NCI-H345 treated with DMSO at 0.1 percent for 48 hours (cell line): ENCODE measurements around the gene ATP6V0A4.
"Not testable (repeated sequence)": the region's sequence is repeated elsewhere in the genome, so short reads cannot be mapped to it uniquely, and the experiment has no call there.

ENCODE experiments used
- DNase-seq: peaks from one replicate; lab custom pipeline; 2025; ENCODE audit not compliant: unreplicated experiment; lab: John Stamatoyannopoulos, UW

ATP6V0A4 gene

DNA sequence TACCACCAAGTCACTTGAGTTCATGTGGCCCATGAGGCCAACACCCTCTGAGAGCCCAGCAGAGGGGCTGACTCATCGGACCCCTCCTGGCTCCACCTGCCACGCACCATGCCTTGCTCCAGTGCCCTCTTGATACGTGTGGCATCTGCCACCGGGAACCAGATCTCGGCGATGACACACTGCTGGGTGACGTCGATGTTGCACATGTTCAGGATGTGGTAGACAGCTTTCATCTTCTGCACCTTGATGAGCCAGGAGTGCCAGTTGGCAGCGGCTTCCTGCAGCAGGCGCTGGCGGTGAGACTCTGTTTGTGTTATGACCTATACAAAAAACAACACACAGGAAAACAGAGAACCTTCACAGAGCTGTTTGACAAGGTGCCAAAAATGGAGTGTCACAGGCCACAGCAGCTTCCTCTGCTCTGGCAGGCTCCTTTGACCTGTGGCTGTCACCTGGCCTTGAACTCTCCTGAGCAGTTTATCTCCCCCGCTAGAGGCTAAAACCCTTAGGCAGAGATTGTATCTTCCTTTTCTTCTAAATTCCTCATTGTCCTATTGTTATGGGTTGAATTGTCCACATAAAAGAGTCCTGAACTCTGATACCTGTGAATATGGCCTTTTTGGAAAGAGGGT lies 45.4 kb downstream of the ATP6V0A4 start:
- DNase-seq = peak; percentile 73

- no peak for DNase-seq
Measured at GRCh38 chr7:138750901-138751464, 47.0 kb downstream of the ATP6V0A4 start.

GRCh38 chr7:138750473-138750872 lies 47.5 kb downstream of the ATP6V0A4 start:
- DNase-seq = no peak

GRCh38 chr7:138749960-138750359 lies 48.0 kb downstream of the ATP6V0A4 start:
- no peak for DNase-seq

- no peak for DNase-seq
Measured at GRCh38 chr7:138748666-138749065, 49.3 kb downstream of the ATP6V0A4 start.

DNA sequence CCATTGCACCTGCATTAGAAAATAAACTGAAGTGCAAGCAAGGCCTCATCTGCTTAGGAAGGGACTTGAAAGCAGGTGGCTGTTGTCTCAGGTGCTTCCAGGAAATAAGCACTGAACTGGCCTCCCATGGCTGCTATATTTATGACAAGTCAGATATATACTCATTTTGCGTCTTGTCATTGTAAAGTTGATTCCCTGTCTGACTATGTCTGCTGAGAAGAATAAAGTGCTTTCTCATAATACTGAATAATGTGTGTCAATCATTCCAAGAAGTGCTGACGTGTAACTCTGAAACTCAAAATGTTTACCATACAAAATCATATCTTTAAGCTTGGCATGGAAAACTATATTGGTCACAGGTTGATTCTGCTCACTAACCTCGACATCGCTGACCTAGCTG lies 51.9 kb downstream of the ATP6V0A4 start:
- DNase-seq = no peak

GRCh38 chr7:138745189-138745588 lies 52.8 kb downstream of the ATP6V0A4 start:
- no peak for DNase-seq

- DNase-seq = no peak
Measured at GRCh38 chr7:138741453-138741735, 56.6 kb downstream of the ATP6V0A4 start.

- no peak for DNase-seq
Measured at GRCh38 chr7:138739859-138740258, 58.1 kb downstream of the ATP6V0A4 start.

- peak; percentile 77 for DNase-seq
Measured at GRCh38 chr7:138738551-138739335, 59.3 kb downstream of the ATP6V0A4 start.

- no peak for DNase-seq
Measured at GRCh38 chr7:138738114-138738513, 59.9 kb downstream of the ATP6V0A4 start.

- DNase-seq = no peak
Measured at GRCh38 chr7:138735399-138735798, 62.6 kb downstream of the ATP6V0A4 start.

DNA sequence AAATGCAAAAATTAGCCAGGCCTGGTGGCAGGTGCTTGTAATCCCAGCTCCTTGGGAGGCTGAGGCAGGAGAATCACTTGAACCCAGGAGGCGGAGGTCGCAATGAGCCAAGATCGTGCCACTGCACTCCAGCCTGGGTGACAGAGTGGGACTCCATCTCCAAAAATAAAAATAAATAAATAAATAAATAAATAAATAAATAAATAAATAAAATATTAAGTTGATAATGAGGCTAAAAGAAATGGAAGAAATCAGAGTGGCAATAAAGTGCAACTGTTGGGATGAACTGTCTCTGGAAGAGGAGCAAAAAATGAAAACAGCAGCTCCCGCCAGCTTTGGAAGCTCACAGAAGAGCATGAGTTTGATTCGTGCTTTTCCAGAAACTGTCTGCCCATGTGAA lies 66.3 kb downstream of the ATP6V0A4 start:
- DNase-seq = not testable (repeated sequence)

DNA sequence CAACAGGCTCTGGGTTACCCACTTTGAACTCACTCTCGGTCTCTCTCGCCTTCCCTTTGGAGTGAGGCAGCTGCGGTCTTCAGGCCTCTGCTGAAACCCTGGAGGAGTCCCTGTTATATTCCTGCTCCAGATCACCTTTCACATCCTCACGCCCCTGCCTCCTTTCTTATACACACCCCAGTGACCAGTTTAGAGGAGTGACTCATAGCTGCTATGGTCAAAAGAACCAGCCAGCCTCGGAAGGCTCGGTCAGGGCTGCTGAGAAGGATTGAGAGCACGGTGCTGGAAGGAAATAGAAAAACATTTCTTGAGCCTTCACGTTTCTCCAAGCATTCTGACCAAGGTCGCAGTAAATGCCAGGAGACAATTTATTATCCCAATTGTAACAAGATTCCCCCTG lies 68.6 kb downstream of the ATP6V0A4 start:
- no peak for DNase-seq

GRCh38 chr7:138727336-138728099 lies 70.5 kb downstream of the ATP6V0A4 start:
- DNase-seq = peak; percentile 20

GRCh38 chr7:138726288-138726687 lies 71.7 kb downstream of the ATP6V0A4 start:
- DNase-seq = no peak

GRCh38 chr7:138720286-138720685 lies 77.7 kb downstream of the ATP6V0A4 start:
- DNase-seq = no peak

DNA sequence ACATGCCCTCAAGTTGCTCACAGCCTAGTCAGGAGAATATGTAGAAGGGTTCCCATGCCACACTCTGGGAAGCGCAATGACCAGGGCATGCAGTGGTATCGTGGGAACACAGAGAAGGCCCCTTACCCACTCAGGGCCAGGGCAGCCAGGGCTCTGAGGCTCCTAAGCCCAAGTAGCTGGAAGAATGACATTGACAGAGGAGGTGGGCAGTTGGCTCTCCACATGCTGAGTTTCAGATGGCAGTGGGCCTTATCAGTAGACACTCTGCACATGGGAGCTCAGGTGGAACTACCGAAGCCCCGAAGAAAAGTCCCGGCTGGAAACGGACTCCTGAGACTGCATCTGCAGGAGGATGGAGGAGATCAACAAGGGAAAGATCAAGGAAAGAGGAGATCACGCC lies 81.1 kb downstream of the ATP6V0A4 start:
- no peak for DNase-seq

DNA sequence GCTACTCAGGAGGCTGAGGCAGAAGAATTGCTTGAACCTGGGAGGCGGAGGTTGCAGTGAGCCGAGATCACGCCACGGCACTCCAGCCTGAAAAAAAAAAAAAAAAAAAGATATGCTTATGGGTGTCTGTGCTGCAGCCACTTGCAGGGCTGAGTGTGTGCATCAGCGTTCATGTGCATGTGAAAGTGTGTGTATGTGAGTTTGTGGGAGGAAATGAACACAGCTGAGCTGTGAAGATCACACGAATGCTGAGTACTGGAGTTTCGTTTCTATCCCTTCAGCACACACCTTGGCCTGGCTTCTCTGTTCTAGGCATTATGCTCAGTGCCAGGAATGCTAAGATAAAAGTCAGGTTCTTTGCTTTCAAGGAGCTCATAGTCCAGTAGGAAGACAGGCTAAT lies 84.8 kb downstream of the ATP6V0A4 start:
- no peak for DNase-seq

DNA sequence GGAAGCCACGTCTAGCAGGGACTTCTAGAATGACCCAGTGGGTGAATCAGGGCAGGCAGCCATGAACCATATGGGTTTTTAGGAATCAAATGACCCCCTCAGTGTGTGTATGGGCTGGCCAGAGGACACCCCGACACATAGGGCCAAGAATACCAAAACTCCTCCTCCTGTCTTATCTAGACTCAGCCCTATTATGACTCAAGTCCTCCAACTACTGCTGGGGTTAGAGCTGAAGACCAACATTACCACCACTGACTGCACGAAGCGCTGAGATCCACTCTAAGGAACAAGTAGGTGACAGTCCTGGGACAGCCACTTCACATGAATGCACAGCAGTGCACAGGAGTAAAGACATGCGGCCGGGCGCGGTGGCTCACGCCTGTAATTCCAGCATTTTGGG lies 85.3 kb downstream of the ATP6V0A4 start:
- DNase-seq = no peak

DNA sequence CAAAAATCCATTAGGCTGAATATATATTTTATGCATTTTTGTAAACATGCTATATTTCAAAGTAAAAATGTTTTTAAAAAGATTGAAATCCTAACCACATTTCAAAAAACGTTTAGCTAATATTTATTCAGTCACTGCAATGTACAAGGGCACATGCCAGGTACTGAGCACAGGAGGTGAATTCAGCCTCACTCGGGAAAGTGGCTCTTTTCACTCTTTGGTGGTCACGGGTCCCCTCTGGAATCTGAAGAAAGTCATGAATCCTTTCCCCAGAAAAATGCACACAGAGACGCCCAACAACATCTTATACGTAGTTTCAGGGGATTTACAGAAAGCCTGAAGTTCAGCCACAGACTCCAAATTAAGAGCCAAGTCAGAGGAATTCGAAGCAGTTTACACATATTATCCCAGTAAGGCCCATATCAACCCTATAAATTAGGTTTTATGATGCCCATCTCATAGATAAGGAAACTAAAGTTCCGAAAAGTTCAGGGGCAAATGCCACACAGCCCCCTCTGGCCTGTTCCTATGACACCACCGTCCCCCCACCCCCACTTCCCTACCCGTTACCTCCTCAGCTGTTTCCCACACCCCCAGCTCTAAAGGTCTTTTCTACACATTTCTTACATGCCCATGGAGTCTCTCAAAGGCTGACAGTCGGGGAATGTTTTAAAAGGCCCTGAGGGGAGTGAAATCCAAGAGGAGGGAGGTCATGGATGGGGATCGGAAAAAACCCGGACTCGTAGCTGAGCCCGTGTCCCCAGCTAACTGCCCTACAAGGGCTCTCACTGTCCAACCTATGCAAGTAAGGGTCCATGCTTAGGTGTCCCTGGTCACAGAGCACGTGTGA lies 87.2 kb downstream of the ATP6V0A4 start:
- no peak for DNase-seq
